ENCODE data around the gene GPX2. TPM values are rescaled to one million over a fixed set of nuclear protein-coding genes. Genes with fewer than 3 reads are reported as not detected.
A peak's percentile ranks its signal among the peaks of the same experiment; 100 is the strongest.
"Not testable (repeated sequence)": the region's sequence is repeated elsewhere in the genome, so short reads cannot be mapped to it uniquely, and the experiment has no call there.

GPX2 gene
- polyA plus RNA-seq, 3 donors: 0.45 to 0.97 (median 0.59) TPM

DNA sequence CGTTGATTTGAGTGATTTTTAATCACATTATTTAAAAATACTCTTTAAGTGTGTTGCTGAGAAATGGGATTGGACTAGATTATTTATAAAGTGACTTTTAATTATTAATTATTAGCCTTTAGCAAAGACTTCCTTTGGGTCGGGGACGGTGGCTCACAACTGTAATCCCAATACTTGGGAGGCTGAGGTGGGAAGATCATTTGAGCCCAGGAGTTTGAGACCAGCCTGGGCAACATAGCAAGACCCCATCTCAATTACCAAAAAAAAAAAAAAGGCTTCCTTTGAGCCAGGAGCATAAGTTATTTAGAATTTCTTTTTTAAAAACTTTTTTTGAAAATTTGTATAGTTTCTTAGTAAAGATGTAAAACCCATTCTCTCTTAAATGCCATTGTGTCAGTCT lies 19.5 kb downstream of the GPX2 start:
- no peak for DNase-seq (ENCODE audit: extremely low read depth in 1 of 11, low read depth in 9 of 11, low spot score in 4 of 11)

DNA sequence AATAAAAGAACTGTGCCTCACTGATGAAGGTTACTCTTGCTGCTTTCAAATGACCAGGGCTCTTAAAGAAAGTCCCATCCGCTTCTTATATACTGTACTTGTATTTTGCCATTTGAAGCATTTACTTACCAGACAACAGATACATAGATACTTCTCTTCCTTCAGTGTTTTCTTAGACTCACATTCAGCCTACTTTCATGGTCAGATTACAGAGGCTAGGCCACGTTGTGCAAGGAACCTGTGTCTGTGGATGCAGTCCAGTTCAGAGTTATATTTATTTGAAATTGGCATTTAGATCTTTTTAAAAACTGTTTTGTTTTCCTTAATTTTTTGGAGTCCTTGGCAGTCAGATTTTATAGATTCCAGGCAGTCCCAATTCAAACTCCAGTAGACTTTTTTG lies 22.1 kb downstream of the GPX2 start:
- DNase-seq (ENCODE audit: extremely low read depth in 1 of 11, low read depth in 9 of 11, low spot score in 4 of 11): no peak

DNA sequence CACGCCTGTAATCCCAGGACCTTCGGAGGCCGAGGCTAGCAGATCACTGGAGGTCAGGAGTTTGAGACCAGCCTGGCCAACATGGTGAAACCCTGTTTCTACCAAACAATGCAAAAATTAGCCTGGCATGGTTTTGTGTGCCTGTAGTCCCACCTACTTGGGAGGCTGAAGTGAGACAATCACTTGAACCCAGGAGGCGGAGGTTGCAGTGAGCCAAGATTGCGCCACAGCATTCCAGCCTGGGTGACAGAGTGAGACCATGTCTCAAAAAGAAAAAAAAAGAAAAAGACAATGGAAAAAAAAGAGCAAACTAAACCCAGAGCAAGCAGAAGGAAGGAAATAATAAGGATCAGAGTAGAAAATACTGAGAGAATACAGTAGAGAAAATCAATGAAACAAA lies 22.9 kb downstream of the GPX2 start:
- no peak for DNase-seq (ENCODE audit: extremely low read depth in 1 of 11, low read depth in 9 of 11, low spot score in 4 of 11)

DNA sequence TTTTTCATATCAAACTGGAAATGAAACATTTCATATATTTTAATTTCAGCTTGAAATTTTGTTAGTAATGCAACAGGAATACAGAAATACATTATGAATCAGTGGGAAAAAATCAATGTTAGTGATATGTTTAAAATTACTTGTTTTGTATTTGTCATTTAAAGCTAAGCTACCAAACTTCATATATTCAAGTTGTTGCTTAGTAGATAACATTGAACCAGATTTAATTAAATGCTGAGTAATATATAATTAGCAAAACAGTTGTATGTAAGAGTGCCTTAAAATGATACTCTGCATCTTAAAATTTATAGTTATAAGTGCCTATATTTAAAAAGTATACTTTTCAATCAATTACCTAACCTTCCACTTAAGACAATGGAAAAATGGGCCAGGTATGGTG lies 23.3 kb downstream of the GPX2 start:
- no peak for DNase-seq (ENCODE audit: extremely low read depth in 1 of 11, low read depth in 9 of 11, low spot score in 4 of 11)

DNA sequence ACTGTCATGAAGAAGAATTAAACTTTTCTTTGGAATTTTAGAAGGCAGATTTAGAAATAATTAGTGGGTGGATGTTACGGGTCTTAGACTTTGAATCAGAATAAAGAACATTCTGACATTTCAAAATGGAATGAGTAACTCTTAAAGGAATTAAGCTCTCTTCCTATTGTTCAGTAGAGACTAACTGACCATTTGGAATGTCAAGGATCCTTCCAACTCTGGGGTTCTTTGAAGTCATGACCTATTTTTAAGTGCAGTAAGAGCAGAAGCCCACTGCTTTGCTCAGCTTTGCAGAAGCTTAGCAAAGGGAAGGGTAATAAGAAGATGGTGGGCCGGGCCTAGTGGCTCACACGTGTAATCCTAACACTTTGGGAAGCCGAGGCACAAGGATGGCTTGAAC lies 24.3 kb downstream of the GPX2 start:
- DNase-seq (ENCODE audit: extremely low read depth in 1 of 11, low read depth in 9 of 11, low spot score in 4 of 11): no peak

DNA sequence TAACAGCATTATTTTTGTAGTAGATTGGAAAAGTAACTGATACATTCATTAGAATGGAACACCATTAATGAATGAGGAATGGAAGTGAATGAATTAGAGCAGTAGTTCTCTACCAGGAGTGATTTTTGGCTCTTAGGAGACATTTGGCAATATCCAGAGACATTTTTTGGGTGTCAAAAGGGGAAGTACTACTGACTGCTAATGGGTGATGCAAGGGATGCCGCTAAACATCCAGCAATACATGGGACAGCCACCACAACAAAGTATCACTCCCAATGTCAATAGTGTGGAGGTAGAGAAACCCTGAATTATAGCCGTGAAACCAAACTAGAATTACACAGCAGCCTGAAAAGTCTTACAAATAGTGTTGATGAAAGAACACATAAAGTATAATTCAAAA lies 26.7 kb downstream of the GPX2 start:
- DNase-seq (ENCODE audit: extremely low read depth in 1 of 11, low read depth in 9 of 11, low spot score in 4 of 11): no peak

DNA sequence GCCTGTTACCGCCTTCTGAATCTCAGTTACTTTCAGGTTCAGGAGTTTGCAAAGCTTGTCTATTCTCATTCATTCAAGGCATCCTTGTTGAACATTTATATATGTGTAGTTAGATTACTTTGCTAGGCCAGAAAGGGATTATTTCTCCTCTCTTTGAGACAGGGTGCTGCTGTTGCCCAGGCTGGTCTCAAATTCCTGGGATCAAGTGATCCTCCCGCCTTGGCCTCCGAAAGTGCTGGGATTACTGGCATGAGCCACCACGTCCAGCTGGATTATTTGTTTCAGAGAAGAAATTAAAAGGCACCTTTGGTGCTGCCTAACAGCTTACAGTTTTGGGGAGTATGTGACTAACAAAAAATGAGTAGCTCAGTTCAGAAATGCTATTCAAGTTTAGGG lies 27.5 kb downstream of the GPX2 start:
- DNase-seq (ENCODE audit: extremely low read depth in 1 of 11, low read depth in 9 of 11, low spot score in 4 of 11): no peak

DNA sequence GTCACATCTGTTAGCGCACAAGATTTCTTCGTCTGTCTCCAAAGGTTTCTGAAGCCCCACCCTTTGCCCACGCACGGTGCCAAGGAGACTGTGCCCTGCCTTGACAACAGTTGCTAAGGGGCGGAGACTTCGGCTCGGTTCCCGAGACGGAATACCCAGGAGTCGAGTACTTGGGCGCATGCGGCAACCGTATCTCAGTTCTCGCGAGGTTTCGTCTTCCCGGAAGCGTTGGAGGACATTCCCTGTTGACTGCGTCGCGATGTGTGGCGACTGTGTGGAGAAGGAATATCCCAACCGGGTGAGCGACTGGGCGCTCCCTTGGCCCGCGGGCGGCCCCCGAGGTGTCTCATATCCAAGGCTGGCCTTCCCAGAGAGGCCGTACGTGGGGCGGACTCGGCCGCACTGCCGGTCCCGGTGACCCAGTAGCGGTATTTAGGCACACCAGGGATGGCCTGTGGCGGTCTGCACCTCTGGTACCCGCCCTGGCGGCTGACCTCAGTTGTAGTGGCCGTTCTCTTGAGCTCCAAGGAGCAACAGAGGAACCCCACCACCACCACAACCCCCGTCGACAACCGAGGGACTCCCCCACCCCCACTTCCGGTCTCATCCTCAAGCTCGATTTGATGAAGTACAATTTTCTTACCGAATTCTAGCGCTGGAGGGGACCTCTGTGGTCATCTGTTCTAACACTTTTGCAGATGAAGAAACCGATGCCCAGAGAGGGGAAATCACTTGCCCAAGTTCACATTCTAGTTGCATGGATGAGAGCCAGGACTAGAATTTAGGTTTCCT lies 28.1 kb downstream of the GPX2 start, which contains the start of gene CHURC1:
CHURC1 (plus strand) TSS at position 219 of the 792 bp plus-strand sequence; CDS start at position 260, 41 bp downstream.
- DNase-seq (ENCODE audit: extremely low read depth in 1 of 11, low read depth in 9 of 11, low spot score in 4 of 11): peak; percentile 95 to 99 (median 98)

DNA sequence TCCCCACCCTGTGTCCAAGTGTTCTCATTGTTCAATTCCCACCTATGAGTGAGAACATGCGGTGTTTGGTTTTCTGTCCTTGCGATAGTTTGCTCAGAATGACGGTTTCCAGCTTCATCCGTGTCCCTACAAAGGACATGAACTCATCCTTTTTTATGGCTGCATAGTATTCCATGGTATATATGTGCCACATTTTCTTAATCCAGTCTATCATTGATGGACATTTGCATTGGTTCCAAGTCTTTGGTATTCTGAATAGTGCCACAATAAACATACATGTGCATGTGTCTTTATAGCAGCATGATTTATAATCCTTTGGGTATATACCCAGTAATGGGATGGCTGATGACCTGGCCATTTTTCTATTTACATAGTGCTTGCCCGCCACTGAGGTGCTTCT lies 29.1 kb downstream of the GPX2 start:
- not testable (repeated sequence) for DNase-seq (ENCODE audit: extremely low read depth in 1 of 11, low read depth in 9 of 11, low spot score in 4 of 11)

DNA sequence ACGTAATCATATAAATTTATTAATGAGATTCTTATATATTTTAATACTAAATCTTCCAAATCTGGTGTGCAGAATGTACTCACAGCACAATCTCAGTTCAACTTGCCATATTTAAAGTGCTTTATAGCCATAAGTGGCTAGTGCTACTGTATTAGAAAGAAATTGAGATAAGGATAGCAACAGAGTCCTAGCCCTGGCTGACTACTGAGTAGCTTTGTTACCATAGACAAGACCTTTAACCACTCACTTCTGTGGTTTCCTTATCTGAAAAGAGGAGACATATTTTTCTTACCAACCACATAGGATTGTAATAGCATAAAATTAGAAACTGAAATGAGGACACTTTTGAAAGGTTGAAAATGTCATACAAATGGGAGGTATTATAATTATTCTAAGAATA lies 30.3 kb downstream of the GPX2 start:
- no peak for DNase-seq (ENCODE audit: extremely low read depth in 1 of 11, low read depth in 9 of 11, low spot score in 4 of 11)

DNA sequence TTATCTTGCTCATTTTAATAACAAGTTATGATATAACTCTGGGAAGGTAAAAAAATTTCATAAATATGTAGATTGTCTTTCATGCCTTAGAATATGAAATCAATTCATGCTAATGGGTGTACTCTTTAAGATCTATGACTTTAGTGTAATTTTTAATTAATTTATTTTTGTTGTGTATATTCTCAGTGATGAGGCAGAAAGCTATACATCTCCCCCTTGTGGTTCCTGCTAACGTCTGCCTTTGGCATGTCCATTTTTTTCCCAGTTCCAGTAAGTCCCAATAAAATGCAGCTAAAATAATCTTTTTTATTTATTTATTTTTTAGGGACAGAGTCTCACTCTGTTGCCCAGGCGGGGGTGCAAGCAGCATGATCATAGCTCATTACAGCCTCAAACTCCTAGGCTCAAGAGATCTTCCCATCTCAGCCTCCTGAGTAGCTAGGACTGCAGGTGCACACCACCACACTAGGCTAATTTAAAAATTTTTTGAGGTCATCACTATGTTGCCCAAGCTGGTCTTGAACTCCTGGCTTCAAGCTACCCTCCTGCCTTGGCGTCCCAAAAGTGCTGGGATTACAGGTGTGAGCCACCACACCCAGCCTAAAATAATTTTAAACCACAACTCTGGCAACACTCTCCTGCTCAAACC lies 31.6 kb downstream of the GPX2 start:
- peak in 4 of 11 donors; percentile 1 to 17 (median 4) for DNase-seq (ENCODE audit: extremely low read depth in 1 of 11, low read depth in 9 of 11, low spot score in 4 of 11)

DNA sequence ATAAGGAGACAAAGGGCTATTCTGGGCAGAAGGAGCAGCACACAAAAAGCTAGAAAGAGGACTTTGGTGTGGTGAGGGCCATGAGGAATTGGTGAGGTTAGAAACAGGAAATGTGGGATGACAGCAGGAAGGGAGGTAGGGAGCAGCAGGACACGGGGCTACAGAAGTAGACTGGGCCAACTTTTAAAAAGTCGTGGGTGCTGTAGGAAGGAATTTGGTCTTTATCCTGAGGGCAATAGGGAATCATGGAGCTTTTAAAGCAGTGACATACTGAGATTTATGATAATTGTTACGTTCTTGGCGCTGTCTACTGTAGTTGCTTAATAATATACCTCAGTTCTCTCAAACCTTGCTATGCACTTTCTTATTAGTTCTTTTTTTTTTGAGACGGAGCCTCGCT lies 36.5 kb downstream of the GPX2 start:
- no peak for DNase-seq (ENCODE audit: extremely low read depth in 1 of 11, low read depth in 9 of 11, low spot score in 4 of 11)

DNA sequence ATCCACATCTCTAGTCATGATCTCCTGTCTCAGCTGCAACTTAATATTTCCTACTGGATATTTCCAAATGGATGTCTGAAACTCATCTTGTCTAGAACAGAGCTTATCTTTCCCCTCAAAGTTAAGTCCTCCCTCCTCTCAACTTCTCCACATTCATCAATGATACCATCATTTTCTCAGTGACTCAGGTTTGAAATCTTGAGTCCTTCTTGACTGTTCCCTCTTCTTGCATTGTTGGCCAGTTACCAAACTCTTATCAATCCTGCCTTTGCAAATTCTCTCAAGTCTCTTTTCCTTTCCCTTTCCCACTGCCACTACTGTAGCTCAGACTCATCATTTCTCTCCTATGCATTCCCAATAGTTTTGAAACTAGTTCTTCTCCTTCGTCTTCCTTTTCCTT lies 42.6 kb downstream of the GPX2 start:
- no peak for DNase-seq (ENCODE audit: extremely low read depth in 1 of 11, low read depth in 9 of 11, low spot score in 4 of 11)

DNA sequence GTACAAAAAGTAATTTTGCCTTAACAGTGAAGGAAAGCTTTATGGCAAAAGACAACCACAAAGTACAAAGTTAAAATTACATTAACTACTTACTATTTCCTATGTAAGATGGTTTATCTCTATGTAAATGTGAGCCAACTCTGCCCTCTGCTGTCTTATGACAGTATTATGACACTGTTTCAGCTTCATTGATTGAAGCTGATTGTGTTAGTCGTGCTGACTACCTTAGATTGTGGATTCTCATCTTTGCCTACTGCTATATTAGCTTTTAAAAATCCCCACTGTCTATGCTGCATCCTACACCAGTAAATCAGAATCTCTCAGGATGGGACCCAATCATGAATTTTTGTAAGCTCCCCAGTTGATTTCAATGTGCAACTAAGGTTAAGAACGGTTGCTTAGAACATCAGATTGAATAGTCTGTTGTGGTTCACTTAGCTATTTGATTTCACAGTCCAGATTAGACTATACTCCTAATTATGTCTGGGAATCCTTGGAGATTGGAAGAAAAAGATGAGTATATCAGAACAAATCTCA lies 50.6 kb downstream of the GPX2 start:
- DNase-seq (ENCODE audit: extremely low read depth in 1 of 11, low read depth in 9 of 11, low spot score in 4 of 11): peak in 6 of 11 donors; percentile 33 to 56 (median 55)

DNA sequence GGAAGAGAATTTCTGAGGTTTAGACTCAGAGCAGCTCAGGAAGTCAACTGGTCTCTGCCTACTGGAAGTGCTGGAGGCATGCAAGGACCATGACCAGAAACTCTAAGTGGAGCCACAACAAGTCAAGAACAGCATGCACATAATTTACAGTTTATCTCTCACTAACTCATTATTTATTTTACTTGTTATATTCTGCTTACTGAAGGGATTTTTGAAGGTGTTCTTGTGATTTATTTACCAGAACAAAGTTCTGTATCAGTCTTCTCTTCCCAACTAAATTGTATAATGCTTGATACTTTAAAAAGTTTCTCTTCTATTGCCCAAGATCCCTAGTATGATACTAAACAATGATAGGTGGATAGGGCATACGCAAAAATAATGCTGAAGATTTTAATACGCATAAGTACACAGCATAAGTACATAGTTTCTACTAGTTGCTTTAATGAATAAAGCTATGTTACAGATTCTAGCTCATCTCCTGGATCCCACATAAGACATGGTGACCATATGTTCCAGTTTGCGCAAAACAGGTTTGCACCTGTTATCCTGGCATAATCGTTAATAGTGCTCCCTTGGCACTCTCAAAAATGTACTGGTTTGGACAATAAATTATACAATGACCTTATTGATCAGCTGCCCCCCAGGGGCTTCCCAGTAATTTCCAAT lies 51.2 kb downstream of the GPX2 start:
- DNase-seq (ENCODE audit: extremely low read depth in 1 of 11, low read depth in 9 of 11, low spot score in 4 of 11): no peak

DNA sequence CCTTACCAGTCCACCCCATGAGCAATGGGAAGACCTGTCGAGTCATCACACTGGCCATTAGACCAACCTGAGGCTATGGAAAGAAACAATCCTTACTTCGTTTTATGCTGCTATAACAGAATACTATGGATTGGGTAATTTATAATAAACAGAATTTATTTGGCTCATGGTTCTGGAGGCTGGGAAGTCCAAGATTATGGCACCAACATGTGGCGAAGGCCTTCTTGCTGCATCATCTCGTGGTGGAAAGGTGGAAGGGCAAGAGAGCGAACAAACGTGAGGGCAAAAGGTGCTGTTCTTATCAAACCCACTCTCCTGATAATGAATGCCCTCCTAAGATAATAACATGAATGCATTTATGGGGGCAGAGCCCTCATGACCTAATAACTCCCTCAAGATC lies 53.2 kb downstream of the GPX2 start:
- DNase-seq (ENCODE audit: extremely low read depth in 1 of 11, low read depth in 9 of 11, low spot score in 4 of 11): no peak
